ENCODE data around the gene DDX28.
"Not testable (repeated sequence)": the region's sequence is repeated elsewhere in the genome, so short reads cannot be mapped to it uniquely, and the experiment has no call there.

Gene DDX28

GRCh38 chr16:67992661-67993206 is 30.3 kb downstream of the DDX28 start:
- DNase-seq: no peak

GRCh38 chr16:67990018-67990386 is 33.0 kb downstream of the DDX28 start:
- no peak for DNase-seq

- no peak for DNase-seq
These were observed 33.6 kb downstream of the DDX28 start for GRCh38 chr16:67989322-67990017.

GRCh38 chr16:67988675-67989074 is 34.4 kb downstream of the DDX28 start:
- no peak for DNase-seq

- DNase-seq: no peak
These were observed 35.4 kb downstream of the DDX28 start for GRCh38 chr16:67987460-67988160.

- no peak for DNase-seq
These were observed 36.1 kb downstream of the DDX28 start for GRCh38 chr16:67986949-67987348.

- no peak for DNase-seq
These were observed 40.9 kb downstream of the DDX28 start for GRCh38 chr16:67982011-67982696.

- DNase-seq: no peak
These were observed 42.9 kb downstream of the DDX28 start, which contains the start of gene DPEP3 for GRCh38 chr16:67979955-67980678. Gene DPEP3 (minus strand): TSS chr16:67980499. CDS start chr16:67980380, 119 bp downstream.

- no peak for DNase-seq
These were observed 45.4 kb downstream of the DDX28 start for GRCh38 chr16:67977469-67978227.

GRCh38 chr16:67977005-67977404 is 46.0 kb downstream of the DDX28 start:
- DNase-seq: no peak

- no peak for DNase-seq
These were observed 46.8 kb downstream of the DDX28 start for GRCh38 chr16:67976205-67976604.

- DNase-seq: no peak
These were observed 47.5 kb downstream of the DDX28 start for GRCh38 chr16:67975321-67976105.

- DNase-seq: not testable (repeated sequence)
These were observed 50.7 kb downstream of the DDX28 start for GRCh38 chr16:67972285-67972684.

GRCh38 chr16:67971111-67971510 is 51.9 kb downstream of the DDX28 start:
- DNase-seq: no peak

Measured in activated CD4-positive, CD25-positive, alpha-beta regulatory T cell treated with anti-CD3 and anti-CD28 coated beads, Interleukin-2, amount 50 U/mL, for 72 hours (primary cell).